Umbilical cord (tissue), 2 donors: ENCODE data around the gene PAPOLA. TPM values are rescaled to one million over a fixed set of nuclear protein-coding genes. Genes with fewer than 3 reads are reported as not detected.

Experiments
- DNase-seq: peaks from one replicate; pipeline ENCODE4 v3.0.0-alpha.2; 2015; ENCODE audit warnings: low spot score
- total RNA-seq: library from RNA; depleted of rRNA; stranded (reverse); fragments of >200 nt; gene quantifications from one replicate; pipeline ENCODE4 v1.2.3, GENCODE V29; 2014; ENCODE audit warnings: low replicate concordance; ENCODE audit not compliant: insufficient read depth

Gene PAPOLA
- total RNA-seq, 1 donor from 2014 or later: 105 TPM

DNA sequence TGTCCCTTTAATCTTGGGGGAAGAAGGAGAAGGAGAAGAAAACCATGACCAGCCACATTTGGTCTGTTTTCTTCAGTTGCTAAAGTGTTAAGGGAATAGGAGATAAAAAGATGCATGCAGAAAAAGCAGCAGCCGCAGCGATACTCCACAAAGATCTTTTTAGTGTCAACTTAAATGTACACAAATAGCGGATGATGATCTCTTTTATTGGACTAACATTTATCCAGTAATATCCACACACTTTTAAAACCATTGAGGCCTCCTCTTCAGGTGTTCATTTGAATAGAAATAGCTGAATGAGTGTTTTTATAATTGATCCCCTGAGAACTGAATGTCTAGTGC, 83.5 kb downstream of the PAPOLA start:
- DNase-seq: no peak

DNA sequence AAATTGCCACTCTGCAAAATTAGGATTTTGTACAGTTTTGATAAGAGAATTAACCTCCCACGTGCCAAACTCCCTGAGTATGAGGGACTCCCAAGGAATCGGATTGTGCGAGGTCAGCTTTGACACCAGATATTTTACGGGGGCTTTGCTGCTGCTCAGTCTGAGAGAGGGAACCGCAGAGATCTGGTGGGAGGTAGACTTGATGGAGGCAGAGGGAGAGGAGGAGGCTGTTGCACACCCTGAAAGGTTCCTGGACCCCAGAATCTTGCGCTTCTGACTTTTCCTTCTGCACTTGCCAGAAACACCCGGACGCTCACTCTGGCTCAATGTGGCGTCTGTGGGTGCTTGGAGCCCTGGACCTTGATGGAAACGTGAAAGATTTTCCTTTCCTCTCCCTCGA, 83.9 kb downstream of the PAPOLA start:
- no peak for DNase-seq

DNA sequence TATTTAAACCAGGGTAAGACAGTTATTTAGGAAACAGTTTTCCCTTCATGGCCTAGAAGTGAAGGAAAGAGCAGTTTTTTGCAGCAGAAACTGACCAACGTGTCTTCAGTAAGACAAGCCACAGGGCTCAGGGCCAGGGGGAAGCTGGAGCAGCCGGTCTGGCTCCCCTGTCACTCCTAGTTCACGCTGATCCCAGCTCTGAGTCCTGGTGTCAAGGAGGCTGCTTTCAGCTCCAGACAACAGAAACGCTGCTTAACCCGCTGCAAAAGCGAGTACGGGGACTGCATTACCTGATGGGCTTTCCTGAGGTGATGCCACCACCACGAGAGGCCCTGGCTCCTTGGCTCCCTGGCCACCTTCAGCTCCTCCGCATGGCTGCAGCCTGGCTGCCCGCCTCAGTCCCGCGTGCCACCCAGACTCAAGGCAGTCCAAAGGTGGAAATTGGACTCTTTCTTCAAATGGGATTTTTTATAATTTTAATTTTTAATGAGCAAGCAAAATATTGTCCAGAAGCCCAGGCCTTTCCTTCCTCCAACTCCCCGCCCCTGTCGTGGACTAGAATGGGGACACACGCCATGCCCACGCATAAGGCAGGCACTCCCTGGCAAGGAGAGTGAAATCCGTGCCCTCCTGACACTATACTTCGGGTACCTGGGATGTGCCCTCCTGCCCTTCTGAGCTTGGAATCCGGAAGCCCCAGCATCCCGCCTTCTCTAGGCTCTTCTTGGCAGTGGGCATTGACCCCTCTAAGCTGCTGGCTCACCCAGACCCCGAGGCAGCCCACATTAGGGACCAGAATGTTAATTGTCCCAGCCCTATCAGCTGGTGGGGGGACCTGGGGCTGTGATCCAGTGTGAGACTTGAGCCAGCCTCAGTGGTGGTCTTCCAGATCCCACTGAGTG, 85.0 kb downstream of the PAPOLA start:
- no peak for DNase-seq

DNA sequence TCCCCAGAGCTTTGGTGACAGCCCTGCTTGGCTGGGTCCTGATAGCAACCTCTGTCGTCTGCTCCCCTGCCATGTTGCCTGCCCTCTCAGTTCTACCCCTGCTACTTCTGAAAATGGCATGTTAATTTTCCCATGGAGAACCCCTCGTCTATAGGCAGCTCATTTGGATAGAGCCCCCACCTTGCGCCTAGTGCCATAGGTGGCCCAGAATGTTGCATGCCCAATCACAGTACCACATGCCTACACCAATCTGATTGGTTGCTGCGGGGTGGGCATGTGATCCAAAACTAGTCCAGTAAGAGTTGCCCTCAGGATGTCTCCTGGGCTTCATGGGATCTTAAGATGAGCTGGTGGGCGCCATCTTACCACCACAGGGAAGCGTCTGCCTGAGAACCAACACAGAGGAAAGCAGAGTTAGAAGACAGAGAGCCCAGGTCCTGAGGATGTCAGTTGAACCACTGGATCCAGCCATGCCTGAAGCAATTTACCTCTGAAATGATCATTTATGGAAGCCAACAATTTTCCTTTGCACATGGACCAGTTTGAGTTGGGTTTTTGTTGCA, 85.7 kb downstream of the PAPOLA start:
- DNase-seq: no peak

DNA sequence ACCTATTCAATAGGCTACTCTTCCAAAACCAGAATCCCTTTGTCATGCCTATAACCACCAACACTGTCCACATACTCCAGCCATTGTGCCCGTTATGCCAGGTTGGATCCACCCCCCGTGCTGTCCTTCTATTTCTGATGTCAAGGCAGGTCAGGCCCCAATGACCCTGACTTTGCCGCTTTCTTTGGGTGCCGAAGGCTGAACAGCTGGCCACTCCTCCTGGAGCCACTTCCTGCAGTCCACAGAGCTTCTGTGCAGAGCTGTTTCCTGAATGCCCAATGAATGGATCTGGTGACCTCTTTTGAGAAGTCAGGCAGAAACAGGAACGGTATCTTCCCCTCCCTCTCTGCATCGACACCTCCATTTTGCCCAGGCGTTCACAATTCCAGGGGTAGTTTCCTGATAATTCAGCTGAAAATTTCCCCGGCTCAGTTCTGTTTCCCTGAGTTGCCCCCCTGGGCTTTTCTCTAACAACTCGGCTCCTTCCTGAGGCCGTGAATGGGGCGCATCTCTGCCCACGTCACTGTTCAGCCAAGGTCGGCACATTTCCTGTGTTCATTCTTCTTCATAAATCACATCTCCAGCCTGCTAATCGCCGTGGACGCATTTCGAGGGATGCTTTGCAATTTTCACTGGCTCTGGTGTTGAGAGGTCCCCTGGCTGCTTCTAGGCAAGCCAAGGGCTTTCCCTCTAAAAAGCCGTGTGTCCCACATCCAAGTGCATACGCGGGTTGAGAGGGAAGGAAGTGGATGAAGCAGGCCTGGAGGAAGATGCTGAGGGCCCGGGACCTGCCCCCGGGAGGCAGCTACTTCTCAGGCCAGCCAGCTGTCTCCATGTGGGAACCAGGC, 86.5 kb downstream of the PAPOLA start:
- no peak for DNase-seq

- DNase-seq: no peak
Measured at GRCh38 chr14:96589577-96589976, 87.4 kb downstream of the PAPOLA start.

DNA sequence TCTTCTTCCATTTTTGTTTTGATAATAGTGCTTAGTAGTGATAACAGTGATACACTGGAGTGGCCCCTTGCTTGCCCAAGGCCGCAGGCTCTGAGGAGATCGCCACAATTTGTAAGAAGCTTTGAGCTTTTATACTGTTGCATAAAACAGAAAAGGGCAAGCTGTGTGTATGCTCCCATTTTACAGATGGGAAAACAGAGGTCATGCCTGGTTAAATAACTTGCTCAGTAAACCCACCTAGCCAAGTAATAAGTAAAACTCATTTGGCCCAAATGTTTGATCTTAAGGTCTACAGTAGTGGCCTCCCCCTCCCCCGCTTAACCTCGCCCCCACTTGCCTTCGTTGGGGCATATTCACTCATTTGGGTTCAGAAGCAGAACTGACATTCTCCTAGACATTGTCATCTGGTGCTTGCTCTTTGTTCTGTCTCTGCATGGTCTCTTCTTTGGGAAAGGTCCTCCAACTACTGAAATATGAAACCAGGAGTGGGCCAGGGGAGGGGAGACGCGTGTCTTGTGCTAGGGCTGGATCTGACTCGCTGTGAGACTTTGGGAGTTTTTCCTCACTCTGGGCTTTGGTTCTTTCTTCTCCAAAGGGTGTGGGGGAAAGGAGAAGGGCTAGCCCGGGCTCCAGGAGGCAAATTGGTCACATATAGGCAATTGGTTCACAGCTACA, 88.1 kb downstream of the PAPOLA start:
- DNase-seq: no peak

DNA sequence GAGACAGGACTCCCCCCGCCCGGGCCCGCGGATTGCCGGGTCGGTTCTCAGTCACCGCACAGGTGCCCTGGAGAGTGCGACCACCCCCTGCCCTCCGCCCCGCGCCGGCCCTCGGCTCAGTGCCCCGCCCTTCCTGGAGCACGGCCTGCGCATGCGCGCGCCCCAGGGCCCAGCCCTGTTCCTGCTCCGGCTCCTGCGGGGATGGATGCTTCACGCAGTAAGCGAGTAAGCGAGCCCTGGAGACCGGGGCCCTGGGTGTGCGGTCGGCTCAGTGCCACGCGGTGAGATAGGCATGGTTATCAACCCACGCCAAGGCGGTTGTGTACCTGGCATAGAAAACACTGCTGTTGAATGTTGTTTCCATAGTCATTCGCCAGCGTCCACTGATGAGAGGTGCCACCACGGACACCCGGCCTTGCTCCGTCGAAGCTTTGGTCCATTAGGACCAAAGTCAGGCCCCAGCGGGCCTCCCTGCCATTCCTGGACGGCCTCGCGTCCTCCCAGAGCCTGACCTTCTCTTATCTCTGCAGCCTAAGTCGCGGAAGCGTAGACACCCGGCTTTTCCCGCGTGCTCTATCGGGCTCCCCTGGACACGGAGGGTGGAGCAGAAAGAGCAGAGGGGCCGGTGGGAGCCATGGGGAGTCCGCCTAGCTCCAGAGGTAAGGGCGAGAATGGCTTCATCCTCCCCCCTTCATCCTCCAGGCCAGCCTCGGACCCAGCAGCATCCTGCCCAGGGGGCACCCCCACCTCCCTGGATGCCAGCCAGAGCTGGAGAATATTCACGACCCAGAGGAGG, 90.6 kb downstream of the PAPOLA start:
- peak; percentile 54 for DNase-seq

- no peak for DNase-seq
Measured at GRCh38 chr14:96594961-96595360, 92.8 kb downstream of the PAPOLA start.

DNA sequence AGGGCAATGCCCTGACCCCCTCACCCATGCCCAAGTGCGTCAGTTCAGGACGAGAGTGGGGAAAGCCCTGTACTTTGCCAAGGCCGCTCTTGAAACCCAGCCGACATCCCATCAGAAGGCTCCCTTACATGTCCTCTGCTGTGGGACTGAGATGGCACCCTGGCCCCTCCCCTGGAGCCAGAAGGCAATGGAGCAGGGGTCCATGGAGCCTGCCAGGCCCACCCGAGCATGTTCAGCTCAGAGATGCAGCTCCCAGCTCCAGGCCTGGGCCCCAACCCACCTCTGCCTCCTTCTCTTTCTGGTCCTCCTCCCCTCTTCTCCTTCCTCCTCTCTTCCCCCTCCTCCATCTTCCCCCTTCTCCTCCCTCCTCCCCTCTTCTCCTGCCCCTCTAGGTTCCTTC, 95.5 kb downstream of the PAPOLA start:
- DNase-seq: no peak

- DNase-seq: no peak
Measured at GRCh38 chr14:96598332-96598928, 96.2 kb downstream of the PAPOLA start.

GRCh38 chr14:96599076-96599475, 96.9 kb downstream of the PAPOLA start:
- DNase-seq: no peak

- DNase-seq: no peak
Measured at GRCh38 chr14:96602186-96602585, 100.0 kb downstream of the PAPOLA start.

- DNase-seq: no peak
Measured at GRCh38 chr14:96603350-96604255, 101.4 kb downstream of the PAPOLA start.

GRCh38 chr14:96614481-96614881, 112.3 kb downstream of the PAPOLA start:
- no peak for DNase-seq

DNA sequence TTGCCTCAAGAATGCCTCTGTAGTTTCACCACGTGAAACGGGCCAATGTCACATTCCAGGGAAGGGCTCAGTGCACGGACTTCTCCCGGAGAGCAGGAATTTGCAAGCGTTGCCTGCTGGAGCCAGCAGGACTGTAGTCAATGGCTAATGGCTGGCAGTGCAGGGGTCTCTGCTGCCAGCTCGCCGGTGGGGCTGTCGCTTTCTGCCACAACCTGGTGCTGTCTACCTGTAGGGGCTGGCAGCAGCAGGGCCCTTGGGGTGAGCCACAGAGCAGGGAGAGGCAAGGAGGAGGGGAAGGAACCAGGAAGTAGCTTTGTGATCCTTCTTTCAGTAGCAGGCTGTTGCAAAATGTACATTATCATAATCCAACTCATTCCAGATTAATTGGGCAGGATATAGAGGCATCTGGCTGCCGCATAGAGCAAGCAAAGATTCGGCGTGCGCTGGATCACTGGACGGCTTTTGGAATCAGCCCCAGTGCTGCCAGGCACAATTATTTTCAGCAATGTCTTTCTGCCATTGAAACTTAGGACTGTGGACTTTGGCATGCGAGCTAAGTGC, 114.1 kb downstream of the PAPOLA start:
- no peak for DNase-seq
